Stomach smooth muscle (tissue), 2 donors: ENCODE data around the gene EEA1.

Experiments
- H3K27ac ChIP-seq: one replicate; pipeline ENCODE4 v1.7.0; 2013; ENCODE audit warnings: mild to moderate bottlenecking, low read length, inconsistent platforms
- H3K27me3 ChIP-seq, 2 donors: one replicate each; pipeline ENCODE4 v1.7.0; 2013; ENCODE audit warnings: low read length in 2 of 2; ENCODE audit not compliant: insufficient read depth in 2 of 2, control insufficient read depth in 1 of 2
- H3K36me3 ChIP-seq, 2 donors: one replicate each; pipeline ENCODE4 v1.7.0; 2013; ENCODE audit warnings: low read length in 2 of 2; ENCODE audit not compliant: control insufficient read depth in 2 of 2, insufficient read depth in 2 of 2
- H3K4me1 ChIP-seq: one replicate; pipeline ENCODE4 v1.7.0; 2013; ENCODE audit warnings: low read length; ENCODE audit not compliant: control insufficient read depth, insufficient read depth
- H3K4me3 ChIP-seq, 2 donors: one replicate each; pipeline ENCODE4 v1.7.0; 2013; ENCODE audit warnings: low read length in 2 of 2
- H3K9ac ChIP-seq, 2 donors: one replicate each; pipeline ENCODE4 v1.7.0; 2013; ENCODE audit warnings: low read length in 2 of 2, mild to moderate bottlenecking in 1 of 2
- H3K9me3 ChIP-seq, 2 donors: one replicate each; pipeline ENCODE4 v1.7.0; 2013; ENCODE audit warnings: low read length in 2 of 2; ENCODE audit not compliant: control insufficient read depth in 2 of 2
- donor health status: healthy.
- donor health status: Pancreatic carcinoma.

EEA1 gene

GRCh38 chr12:92886131-92886530 lies 43.0 kb downstream of the EEA1 start:
- Histone ChIP-seq H3K9me3 (no peaks in the 10 kb centered on the region), H3K27ac (no peak overlapping the region), H3K4me1 (no peaks in the 10 kb centered on the region), H3K27me3 (no peaks in the 10 kb centered on the region), H3K4me3 (no peak overlapping the region), H3K9ac (no peak overlapping the region), H3K36me3 (peaks cover 0 to 3% of the 10 kb centered on the region in 2 donors)

- no peaks in the 10 kb centered on the region for H3K4me1 ChIP-seq
- H3K4me3 ChIP-seq, result no peak overlapping the region
- H3K27ac ChIP-seq, result no peak overlapping the region
- no peak overlapping the region for H3K9ac ChIP-seq
- peaks cover 2 to 7% of the 10 kb centered on the region in 2 donors for H3K36me3 ChIP-seq
- peaks cover 0 to 8% of the 10 kb centered on the region in 2 donors for H3K9me3 ChIP-seq
- no peaks in the 10 kb centered on the region for H3K27me3 ChIP-seq
Observed at GRCh38 chr12:92879698-92880322, 49.3 kb downstream of the EEA1 start.

GRCh38 chr12:92877904-92878303 lies 51.2 kb downstream of the EEA1 start:
- H3K27ac ChIP-seq, result no peak overlapping the region
- no peak overlapping the region for H3K4me3 ChIP-seq
- H3K4me1 ChIP-seq, result no peaks in the 10 kb centered on the region
- H3K27me3 ChIP-seq, result no peaks in the 10 kb centered on the region
- H3K36me3 ChIP-seq, result peaks cover 2 to 7% of the 10 kb centered on the region in 2 donors
- no peak overlapping the region for H3K9ac ChIP-seq
- peaks cover 0 to 8% of the 10 kb centered on the region in 2 donors for H3K9me3 ChIP-seq

- no peaks in the 10 kb centered on the region for H3K4me1 ChIP-seq
- peaks cover 2 to 4% of the 10 kb centered on the region in 2 donors for H3K36me3 ChIP-seq
- no peak overlapping the region for H3K9ac ChIP-seq
- H3K27me3 ChIP-seq, result no peaks in the 10 kb centered on the region
- H3K4me3 ChIP-seq, result no peak overlapping the region
- peaks cover 0 to 8% of the 10 kb centered on the region in 2 donors for H3K9me3 ChIP-seq
- no peak overlapping the region for H3K27ac ChIP-seq
Observed at GRCh38 chr12:92876496-92876895, 52.6 kb downstream of the EEA1 start.

DNA sequence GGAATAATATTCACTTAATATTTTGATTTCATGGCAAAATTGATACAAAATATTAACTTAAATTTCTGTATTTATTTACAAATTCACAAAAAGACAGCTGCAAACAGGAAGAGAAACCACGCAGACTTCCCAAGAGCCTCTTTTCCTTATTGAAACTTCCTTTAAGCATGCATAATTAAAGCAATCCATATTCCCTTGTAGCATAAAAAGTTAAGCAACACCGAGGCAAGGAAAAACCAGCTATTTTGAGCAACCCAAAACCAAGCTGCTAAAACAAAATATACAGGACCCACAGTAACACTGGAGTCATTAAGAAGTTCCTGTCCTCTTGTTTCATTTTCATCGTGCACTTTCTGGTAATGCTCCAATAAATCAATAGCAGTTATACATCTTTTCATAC lies 58.0 kb downstream of the EEA1 start:
- Histone ChIP-seq H3K9me3 (no peaks in the 10 kb centered on the region), H3K4me1 (no peaks in the 10 kb centered on the region), H3K27ac (no peak overlapping the region)

DNA sequence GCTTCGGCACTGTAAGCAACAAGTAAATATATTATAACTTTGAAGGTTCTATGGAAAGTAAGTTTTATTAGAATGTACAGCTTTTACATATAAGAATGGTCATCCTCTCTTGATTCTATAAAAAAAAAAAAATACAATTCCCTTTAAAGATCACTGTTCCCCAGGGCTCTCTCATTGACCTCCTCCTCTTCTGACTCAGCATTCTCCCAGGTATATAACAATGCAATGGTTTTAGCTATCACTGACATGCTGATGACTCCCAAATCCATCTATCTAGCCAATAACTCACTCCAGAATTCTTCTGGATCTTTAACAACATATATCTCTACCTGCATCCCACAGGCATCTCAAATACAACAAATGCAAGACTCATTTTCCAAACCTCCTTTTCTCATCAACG lies 62.7 kb downstream of the EEA1 start:
- Histone ChIP-seq H3K4me3 (no peak overlapping the region), H3K36me3 (peaks cover 2 to 3% of the 10 kb centered on the region in 2 donors), H3K4me1 (no peaks in the 10 kb centered on the region), H3K27ac (no peak overlapping the region), H3K9me3 (no peaks in the 10 kb centered on the region), H3K9ac (no peak overlapping the region), H3K27me3 (no peaks in the 10 kb centered on the region)

More for the DNA sequence above, 58.0 kb downstream of the EEA1 start:
- H3K9ac ChIP-seq, result no peak overlapping the region
- H3K4me3 ChIP-seq, result no peak overlapping the region
- H3K27me3 ChIP-seq, result no peaks in the 10 kb centered on the region
- no peaks in the 10 kb centered on the region for H3K36me3 ChIP-seq

DNA sequence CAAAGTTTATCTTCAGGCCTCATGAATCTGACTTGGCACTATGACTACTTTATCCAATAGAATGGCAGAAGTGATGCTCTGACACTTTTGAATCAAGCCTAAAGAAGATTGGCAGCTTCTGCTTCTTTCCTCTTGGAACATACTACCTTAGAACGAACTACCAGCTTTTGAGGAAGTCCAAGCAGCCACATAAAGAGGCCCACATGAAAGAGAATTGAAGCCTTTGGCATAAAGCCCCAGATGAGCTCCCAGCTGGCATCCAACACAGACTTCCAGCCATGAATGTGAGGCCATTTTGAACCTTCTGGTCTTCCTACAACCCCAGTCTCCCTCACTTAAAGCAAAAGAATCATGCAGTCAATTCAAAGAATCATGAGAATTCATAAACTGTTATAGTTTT lies 65.8 kb downstream of the EEA1 start:
- no peak overlapping the region for H3K27ac ChIP-seq
- H3K36me3 ChIP-seq, result peaks cover 3 to 8% of the 10 kb centered on the region in 2 donors
- H3K9ac ChIP-seq, result no peak overlapping the region
- H3K4me3 ChIP-seq, result no peak overlapping the region
- H3K27me3 ChIP-seq, result no peaks in the 10 kb centered on the region
- H3K4me1 ChIP-seq, result peaks cover 3% of the 10 kb centered on the region
- no peaks in the 10 kb centered on the region for H3K9me3 ChIP-seq

DNA sequence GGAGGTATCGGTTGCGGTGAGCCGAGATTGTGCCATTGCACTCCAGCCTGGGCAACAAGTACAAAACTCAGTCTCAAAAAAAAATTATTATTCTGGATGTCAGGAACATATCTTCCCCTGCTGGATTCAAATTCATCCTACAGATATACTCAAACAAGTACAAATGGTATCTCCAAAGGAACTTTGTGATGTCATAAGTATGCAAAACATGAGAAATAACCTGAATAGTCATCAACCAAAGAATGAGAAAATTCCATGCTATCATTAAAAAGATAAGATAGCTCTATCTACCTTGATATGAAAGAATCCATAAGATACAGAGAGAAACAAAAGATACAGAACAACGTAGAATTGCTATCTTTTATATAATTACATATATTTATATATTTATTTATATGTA lies 67.7 kb downstream of the EEA1 start:
- no peaks in the 10 kb centered on the region for H3K9me3 ChIP-seq
- peaks cover 3% of the 10 kb centered on the region for H3K4me1 ChIP-seq
- H3K36me3 ChIP-seq, result peaks cover 3 to 13% of the 10 kb centered on the region in 2 donors
- H3K4me3 ChIP-seq, result no peak overlapping the region
- no peaks in the 10 kb centered on the region for H3K27me3 ChIP-seq
- no peak overlapping the region for H3K27ac ChIP-seq
- H3K9ac ChIP-seq, result no peak overlapping the region

GRCh38 chr12:92860521-92860920 lies 68.6 kb downstream of the EEA1 start:
- no peak overlapping the region for H3K9ac ChIP-seq
- no peak overlapping the region for H3K27ac ChIP-seq
- H3K36me3 ChIP-seq, result peaks cover 3 to 13% of the 10 kb centered on the region in 2 donors
- no peaks in the 10 kb centered on the region for H3K27me3 ChIP-seq
- H3K4me3 ChIP-seq, result no peak overlapping the region
- peaks cover 3% of the 10 kb centered on the region for H3K4me1 ChIP-seq
- no peaks in the 10 kb centered on the region for H3K9me3 ChIP-seq

DNA sequence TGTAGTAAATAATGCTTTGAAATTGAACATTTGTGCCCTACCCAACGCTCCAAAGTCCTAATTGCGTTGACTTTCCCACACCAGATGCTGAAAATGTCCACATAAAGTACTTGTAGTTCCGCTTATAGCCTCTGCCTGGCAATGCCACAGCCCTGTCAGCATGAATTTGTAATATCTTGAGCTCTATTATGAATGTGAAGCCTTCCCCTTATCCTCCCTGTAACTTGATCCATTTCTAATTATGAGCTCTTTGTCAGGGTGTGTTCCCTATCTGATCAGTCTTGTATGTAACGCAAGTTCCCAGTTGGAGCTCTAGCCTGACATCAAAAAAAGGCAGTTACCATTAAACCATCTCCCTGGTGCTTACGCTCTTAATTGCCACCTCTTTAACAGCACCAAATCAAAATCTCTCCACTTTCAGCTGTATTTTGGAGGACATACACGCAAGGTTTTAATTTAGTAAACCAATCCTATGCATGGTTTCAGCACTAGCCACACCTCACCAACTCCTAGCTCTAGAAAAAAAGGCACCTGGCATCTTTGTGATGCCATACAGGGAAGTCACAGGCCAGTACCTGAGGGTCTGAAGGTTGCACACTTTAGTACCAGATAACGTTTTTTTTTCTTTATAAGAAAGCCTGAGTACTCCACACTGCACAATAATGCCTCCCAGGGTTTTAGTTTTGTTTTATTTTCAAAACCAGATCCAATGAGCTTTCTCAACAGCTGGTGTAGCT lies 69.3 kb downstream of the EEA1 start:
- no peaks in the 10 kb centered on the region for H3K9me3 ChIP-seq
- peaks cover 3% of the 10 kb centered on the region for H3K4me1 ChIP-seq
- no peaks in the 10 kb centered on the region for H3K27me3 ChIP-seq
- H3K27ac ChIP-seq, result no peak overlapping the region
- no peak overlapping the region for H3K4me3 ChIP-seq
- H3K36me3 ChIP-seq, result peaks cover 3 to 13% of the 10 kb centered on the region in 2 donors
- no peak overlapping the region for H3K9ac ChIP-seq

- Histone ChIP-seq H3K9ac (no peak overlapping the region), H3K36me3 (peaks cover 7 to 13% of the 10 kb centered on the region in 2 donors), H3K9me3 (no peaks in the 10 kb centered on the region), H3K27me3 (no peaks in the 10 kb centered on the region), H3K27ac (no peak overlapping the region), H3K4me1 (peaks cover 3% of the 10 kb centered on the region), H3K4me3 (no peak overlapping the region)
Observed at GRCh38 chr12:92857818-92858217, 71.3 kb downstream of the EEA1 start.
